DMS53 treated with DMSO at 0.1 percent for 48 hours (cell line): ENCODE results near the gene NUDT9.
A peak's percentile ranks its signal among the peaks of the same experiment; 100 is the strongest.
"Not testable (repeated sequence)": the region's sequence is repeated elsewhere in the genome, so short reads cannot be mapped to it uniquely, and the experiment has no call there.

Experiments used
- DNase-seq: peaks from one replicate; lab custom pipeline; 2025; ENCODE audit not compliant: unreplicated experiment; lab: John Stamatoyannopoulos, UW

Gene NUDT9

DNA sequence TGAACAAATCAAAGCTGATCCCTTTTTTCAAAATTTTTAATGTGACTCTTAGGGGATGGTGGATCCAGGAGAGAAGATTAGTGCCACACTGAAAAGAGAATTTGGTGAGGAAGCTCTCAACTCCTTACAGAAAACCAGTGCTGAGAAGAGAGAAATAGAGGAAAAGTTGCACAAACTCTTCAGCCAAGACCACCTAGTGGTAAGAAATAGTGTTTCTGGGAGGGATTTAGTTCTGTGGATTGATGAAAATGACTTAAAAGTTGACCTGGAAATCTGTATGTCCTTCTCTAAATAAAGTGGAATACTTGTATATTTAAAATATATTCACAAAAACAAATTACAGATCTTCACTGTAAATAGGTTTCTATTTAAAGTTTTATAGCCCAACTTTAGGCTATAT lies 29.2 kb downstream of the NUDT9 start:
- DNase-seq, result no peak

DNA sequence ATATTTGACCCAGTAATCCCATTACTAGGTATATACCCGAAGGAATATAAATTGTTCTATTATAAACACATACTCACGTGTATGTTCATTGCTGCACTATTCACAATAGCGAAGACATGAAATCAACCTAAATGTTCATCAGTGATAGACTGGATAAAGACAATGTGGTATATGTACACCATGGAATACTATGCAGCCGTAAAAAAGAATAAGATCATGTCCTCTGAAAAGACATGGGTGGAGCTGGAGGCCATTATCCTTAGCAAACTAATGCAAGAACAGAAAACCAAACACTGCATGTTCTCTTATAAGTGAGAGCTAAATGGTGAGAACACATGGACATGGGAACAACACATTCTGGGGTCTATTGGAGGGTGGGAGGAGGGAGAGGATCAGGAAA lies 36.5 kb downstream of the NUDT9 start:
- DNase-seq, result no peak

DNA sequence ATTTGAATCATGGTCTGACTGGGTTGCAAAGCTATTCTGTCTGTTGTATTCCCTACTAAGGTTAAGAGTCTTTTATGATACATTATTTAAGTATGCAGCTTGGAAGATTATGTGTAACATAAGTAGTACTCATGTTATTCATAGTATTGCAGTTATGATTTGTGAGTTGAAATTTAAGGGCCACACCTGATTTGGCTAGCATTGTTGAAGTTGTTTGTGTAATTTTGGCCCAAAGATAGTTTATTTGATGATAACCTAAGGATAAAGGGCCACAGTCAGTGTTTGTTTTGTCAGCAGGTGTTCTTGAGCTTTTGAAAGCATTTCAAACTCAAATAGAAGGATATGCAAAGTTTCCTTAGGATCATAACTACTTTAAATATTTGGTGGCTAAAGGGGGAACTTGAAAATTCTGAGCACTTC lies 38.9 kb downstream of the NUDT9 start:
- DNase-seq, result no peak

DNA sequence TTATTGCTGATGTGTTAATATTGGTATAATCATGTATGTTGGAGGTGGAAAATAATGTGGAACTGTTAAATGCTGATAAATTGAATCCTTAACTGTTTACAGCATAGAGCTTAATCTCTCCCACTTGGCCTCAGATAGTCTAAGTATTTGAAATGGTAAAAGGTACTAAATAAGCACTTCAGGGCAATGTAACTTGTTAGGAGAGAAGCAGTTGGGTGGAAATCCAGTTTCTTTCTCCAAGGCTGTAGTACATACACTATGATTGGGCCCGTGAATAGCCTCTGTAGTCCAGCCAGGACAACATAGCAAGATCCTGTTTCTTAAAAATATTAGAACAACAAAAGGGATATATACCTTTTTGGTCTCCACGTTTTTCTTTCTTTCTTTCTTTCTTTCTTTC lies 39.7 kb downstream of the NUDT9 start:
- DNase-seq, result no peak

DNA sequence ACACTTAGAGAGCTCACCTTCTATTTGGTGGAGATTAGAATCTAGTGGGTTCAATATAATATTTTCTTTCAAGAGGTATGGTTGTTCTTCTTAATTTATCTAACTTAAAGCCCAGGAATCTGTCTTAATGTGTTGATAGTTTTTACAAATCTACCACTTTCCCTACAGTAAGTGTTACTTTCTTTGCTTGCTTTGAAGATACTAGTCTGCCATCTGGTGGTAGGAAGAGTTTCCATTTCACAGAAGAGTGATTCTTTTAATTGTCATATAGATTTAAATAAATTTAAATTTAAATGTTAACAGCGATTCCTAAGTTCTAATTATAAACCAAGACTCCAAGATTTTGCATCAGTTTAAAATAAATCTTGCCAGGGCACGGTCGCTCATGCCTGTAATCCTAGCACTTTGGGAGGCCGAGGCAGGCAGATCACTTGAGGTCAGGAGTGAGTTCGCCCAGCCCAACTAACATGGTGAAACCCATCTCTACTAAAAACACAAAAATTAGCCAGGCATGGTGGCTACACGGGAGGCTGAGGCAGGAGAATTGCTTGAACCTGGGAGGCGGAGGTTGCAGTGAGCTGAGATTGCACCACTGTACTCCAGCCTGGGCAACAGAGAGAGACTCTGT lies 43.5 kb downstream of the NUDT9 start:
- peak; percentile 9 for DNase-seq

DNA sequence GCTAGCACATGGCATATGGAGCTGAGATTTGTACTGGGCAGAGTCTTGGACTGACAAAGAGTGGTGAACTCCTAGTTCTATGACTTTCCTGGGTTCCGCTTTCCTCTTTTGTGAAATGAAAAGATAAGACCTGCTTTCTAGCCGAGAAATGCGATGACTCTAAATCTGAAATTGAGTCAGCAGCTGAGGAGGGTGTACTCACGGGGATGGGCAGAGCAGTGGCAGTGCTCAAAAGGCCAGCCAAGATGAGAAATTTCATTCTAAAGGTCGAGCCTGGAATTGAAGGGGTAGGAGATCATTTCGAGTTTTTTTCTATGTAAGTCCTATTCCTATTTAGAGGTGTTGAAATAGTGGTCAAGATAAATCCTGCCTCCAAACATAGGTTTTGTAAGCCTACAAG lies 47.0 kb downstream of the NUDT9 start:
- DNase-seq, result no peak

DNA sequence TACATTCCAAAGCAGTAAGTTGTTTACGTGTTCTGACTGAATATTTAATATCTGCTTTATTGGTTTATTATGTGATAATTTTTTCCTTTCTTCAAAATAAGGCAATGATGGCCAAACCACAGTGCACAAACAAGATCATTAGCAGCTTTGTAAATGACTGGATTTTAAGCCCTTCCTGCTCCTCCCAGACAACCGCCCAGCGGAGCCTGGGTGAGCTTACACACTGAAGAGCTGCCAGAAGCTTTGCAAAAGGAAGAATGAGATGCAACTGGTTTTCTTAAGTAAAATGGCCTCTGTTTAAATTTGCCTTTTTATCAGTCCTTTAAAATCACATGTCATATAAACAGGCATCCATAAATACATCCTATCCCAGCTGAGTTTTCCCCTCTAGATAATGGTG lies 54.6 kb downstream of the NUDT9 start:
- DNase-seq, result no peak

DNA sequence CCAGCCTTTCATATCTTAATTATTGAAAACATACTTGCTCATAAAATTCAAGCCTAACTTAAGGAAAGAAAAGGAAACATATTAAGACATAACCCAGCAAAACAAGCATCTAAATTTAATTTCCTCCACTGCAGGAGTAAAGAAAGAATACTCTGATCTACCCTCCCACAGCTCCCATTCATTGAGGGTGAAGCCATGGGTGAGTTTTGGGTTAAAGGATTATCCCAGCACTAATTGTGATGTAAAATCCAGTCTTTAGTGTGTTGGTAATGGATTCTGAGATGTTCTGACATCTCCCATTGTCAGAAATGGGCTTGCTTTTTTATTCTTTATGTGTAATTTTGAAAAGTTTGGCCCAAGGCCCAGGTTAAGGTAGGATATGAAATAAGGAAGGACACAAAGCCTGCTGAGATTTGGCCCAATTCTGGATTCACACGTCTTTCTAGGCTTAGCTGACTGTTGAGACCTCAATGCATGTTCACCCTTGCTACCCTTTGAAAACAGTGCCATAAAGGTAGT lies 56.4 kb downstream of the NUDT9 start:
- DNase-seq, result no peak

DNA sequence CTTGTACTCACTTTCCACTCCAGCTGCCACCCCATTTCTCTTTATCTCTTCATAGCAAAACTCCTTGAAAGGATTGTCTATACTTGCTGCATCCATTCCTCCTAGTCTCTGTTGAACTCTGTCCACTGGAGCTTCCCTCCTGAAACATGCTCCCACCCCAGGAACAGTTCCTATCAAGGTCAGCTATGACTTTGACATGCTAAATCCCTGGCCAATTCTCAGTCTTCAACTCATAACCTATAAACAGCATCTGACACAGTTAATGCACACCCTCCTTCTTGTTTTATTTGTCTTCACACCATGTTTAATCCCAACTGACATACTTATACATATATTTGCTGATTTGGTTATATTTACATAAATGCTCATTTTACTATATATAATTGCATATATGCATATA lies 59.0 kb downstream of the NUDT9 start:
- no peak for DNase-seq

DNA sequence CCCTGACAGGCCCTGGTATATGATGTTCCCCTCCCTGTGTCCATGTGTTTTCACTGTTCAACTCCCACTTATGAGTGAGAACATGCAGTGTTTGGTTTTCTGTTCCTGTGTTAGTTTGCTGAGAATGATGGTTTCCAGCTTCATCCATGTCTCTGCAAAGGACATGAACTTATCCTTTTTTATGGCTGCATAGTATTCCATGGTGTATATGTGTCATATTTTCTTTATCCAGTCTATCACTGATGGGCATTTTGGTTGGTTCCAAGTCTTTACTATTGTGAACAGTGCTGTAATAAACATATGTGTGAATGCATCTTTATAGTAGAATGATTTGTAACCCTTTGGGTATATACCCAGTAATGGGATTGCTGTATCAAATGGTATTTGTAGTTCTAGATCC lies 60.9 kb downstream of the NUDT9 start:
- DNase-seq, result not testable (repeated sequence)

DNA sequence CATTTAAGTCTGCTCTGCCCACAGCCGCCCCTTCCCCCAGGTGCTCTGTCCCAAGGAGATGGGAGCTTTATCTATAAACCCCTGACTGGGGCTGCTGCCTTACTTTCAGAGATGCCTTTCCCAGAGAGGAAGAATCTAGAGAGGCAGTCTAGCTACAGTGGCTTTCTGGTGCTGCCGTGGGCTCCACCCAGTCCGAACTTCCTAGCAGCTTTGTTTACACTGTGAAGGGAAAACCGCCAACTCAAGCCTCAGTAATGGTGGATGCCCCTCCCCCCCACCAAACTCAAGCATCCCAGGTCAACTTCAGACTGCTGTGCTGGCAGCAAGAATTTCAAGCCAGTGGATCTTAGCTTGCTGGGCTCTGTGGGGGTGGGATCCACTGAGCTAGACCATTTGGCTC lies 66.3 kb downstream of the NUDT9 start:
- not testable (repeated sequence) for DNase-seq

DNA sequence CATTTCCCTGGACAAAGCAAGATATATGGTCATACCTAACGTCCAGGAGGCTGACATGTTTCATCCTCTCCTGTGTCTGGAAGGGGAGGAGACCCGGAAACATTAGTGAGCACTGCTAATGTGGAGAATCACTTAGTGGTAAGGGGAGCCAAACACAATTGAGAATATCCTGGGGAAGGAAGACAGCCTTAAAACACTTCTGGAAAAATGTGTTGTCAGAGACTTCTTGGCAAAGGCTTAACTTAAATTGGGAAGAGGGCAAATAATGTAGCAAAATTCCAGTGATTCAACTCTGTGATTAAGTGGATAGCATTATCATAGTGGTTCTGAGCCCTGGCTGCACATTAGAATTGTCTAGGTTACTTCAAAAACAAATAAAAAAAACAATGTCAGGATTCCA lies 67.3 kb downstream of the NUDT9 start:
- DNase-seq, result no peak

DNA sequence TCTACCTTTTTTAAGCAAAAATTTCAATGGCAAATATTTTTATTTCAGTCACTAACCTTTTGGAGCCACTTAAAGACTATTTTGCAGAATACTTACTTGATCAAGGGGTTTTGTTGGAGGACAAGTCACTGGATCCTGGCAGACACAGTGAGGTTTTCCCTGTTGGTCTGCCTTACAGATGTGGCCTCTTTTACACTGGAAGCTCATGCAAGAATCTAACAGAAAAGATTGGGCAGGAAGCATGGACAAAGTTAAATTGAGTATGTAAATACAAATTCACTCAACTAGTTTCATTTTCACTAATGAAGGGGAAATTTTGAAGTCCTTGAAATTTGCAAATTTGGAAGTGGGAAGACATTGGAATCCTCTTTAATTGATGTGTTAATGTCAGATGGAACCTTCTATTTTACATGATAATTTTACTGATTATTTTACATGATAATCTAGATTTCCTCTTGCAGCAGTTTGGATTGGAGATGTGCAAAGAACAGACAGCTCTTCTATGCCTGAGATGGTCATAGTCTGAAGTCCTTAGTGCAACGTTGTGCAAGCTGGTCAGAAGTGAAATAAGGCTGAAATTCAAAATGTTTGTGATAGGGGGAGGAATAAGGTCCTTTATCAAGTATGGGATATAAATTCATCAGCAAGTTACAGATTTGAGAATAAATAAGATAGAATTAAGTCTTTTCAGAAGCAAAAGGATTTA lies 68.4 kb downstream of the NUDT9 start:
- no peak for DNase-seq

DNA sequence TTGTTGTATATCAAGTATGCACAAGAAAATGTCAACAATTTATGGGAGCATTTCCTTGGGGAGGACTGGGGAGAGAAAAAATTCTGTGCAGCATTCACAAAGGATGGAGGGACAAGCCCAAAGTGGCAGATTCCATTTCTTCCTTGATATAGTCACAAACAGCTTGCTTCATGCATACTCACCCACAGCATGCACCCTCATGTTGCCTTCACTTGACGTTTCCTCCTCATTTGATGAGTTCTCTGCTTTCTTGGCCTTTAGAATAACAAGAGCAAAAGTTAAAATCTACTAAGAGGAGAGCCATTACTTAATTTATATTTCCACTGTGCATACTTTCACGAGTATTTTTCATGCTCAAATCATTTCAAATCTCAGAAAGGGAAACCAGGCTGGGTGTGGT lies 69.1 kb downstream of the NUDT9 start:
- no peak for DNase-seq

DNA sequence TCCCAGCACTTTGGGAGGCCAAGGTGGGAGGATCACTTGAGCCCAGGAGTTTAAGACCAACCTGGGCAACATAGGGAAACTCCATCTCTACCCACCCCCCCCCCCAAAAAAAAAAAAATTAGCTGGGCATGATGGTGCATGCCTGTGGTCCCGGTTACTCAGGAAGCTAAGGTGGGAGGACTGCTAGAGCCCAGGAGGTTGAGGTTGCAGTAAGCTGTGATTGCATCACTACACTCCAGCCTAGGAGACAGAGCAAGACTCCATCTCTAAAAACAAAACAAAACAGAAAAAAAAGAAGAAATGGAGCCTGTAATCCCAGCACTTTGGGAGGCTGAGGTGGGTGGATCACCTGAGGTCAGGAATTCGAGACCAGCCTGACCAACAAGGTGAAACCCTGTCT lies 69.5 kb downstream of the NUDT9 start:
- DNase-seq, result not testable (repeated sequence)

DNA sequence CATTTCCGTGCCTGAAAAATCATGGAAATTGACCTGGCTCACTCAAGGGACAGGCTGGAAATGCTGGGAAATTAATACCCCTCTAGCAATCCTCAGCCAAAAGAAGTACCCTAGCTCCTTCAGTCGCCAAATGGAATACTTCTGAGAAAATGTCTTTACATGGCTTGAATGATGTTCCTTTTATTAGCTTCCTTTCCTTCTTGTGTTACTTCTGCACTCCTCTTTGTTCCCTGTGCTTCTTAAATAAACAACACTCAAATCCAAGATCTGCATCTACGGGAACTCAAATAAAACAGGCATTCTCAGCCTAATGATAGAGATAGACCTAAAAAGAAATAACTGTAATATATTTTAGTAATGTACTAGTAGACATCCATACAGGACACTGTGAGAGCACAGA lies 70.7 kb downstream of the NUDT9 start:
- no peak for DNase-seq

DNA sequence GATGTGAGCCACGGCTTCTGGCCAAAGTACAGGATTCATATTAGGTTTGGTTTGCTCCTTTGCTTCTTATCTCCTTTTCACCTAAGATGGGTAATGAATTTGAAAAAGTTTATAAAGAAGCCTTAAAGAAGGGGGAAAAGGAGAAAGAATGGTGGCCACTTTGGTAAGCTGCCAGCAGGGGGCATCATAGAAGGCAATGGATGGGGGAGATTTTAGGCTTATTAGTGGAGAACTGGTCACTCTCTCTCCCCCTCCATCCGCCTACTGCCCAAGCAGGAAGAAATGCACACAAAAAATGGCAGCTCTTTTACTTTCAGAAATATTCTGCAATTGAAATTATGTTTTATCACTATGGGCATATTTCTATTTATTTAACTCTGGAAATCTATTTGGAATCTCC lies 74.8 kb downstream of the NUDT9 start:
- no peak for DNase-seq

DNA sequence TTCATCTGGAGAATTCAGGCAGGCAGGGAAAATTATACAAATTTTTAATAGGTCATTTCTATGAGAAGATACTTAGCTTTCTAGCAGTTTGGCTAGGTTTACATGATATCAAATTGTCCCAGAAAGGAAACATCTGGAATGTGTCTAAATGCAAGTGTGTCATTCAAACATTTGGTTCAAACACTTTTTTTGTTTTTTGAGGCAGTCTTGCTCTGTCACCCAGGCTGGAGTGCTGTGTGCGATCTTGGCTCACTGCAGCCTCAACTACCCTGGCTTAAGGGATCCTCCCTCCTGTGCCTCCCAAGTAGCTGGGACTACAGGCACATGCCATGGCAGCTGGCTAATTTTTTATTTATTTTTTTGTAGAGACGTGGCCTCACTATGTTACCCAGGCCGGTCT lies 75.2 kb downstream of the NUDT9 start:
- DNase-seq, result no peak

DNA sequence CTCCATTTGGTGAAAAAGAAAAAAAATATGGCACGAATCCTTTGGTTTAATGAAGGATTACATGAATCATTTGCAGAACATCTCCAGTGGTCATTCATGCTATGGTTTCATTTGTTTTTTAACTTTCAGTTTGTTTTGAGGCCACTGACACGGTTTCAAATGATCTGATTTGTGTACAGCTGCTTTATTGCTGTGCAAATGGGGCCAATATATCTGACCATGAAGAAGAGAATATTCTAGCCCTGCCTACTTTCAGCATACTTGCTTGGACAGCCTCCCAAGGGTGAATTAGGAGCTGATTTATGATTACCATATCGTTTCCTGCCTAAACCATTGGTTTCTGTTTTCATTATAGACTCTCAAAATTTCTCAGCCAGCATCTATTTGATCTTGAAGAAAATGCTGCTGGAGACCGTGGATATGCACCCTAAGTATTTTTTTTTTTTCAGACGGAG lies 76.1 kb downstream of the NUDT9 start:
- peak; percentile 37 for DNase-seq

DNA sequence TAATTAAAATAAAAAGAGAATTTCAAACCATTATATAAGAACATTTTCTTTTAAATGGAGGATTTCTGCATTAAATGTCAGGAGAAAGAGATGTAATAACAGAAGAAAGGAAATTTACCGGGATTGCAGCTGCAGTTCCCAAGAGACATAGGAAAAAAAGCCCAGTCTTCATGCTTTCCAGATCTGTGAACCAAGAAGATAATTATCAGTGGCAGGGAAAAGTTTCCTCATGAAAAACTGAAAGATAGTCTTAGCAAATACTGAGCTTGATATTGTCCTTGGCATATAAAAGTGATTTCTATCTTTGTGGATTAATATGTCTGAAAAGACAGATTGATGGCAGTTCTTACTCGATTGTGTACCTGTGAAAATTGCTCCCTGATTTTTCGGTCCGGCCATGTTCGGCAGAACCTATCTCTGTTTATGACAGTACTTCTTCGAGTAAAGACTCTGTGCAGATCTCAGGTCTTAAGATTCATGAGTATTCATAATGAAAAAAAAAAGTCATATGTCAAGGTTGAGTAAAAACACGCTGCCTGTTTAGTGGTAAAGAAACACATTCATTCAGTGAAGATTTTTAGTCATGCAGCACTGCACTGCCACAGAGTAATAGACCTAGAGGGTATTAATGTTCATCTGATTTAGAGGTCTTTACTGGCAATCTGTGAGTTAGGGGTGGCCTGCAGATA lies 77.2 kb downstream of the NUDT9 start:
- DNase-seq, result no peak

DNA sequence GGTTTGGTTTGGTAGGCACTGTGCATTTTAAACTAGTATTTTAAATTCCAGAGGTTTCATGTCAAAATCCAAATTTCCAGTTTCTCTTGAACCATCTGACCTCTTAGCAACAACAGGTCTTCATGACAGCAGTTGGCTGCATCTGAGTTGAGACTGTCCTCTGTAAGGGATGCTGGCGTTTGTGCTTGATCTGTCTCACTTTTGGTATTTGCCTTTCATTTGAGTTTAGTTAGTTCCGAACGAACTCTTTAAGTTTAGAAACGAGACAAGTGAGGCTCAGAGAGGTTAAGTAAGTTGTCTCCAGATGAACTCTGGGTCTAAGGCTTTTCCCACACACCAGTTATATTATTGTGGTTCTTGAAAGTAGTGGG lies 77.7 kb downstream of the NUDT9 start:
- DNase-seq, result no peak

DNA sequence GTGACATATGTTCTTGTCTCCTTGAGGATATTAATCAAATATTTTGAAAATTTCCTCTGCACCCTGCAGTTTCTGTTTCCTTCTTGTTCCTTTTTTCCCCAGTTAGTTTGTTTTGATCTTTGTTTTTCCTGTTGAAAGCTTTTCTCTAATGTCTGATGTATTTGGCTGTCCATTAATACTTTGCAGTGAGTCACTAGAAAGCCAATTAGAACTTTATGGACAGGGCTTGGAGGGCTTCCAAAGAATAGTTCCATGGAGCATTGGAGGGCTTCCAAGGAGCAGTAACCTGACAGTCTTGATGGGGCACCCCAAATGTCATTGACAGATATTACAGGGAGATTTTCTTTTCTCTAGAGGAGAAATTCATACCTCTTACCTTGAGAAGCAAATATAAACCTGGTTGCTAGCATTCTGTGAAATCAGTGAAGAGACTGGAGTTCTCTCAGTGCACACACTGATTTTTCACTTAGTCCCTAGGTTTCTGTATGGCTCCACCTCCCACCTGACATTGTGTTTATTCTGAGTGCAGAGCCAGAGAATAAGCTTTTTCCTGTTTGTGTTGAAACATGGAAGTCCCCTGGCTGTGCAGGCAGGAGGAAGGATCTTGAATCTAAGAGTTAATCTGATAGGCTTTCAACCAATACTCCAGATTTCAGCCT lies 80.3 kb downstream of the NUDT9 start:
- DNase-seq, result no peak
